Measurements from ENCODE around the gene TOPBP1.

Gene TOPBP1

DNA sequence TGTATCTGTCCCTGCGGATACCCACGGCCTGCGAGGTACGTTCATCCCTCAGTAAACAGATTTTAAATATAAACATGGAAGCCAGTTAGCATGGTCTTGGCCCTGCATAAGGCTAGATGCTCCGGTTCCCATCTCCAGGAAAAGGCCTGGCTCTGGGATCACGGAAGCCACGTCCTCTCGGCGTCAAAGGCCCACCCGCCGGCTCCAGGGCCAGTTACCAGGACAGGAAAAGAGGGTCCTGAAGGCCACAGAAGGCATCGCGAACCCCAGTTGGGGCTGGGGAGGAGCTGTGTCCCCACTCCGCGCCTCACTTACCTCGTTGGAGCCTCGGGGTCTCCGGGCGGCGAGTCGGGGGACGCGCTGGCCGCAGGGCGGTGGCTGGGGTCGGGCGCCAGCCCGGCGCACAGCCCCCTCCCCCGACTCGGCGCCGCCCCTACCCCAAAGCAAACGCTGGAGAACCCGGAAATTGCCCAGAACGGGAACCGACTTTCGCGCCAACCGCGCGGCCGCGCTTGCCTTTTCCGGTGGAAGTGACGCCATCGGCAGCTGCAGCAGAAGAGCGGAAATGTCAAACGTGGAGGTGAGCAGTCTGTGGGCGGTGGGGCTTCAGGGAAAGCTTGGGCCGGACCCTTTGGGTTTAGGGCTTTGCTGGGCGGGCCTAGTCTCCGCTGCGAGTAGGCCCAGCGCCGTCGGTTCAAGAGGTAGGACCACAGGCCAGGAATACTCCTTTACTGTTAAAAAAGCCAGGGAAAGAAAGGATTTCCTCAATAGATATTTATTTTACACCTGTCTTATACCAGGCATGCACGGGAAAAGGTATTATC lies at the start of gene TOPBP1:
Gene TOPBP1, minus strand, starts transcription at position 488 of the 824 bp plus-strand sequence. CDS start 814 bp downstream, outside the sequence.
- H3K27ac ChIP-seq (ENCODE audit: low read depth in 2 of 2, low read length in 2 of 2), result peak within 1 kb of the TSS; percentile 62 to 65
- no peaks in the 10 kb centered on the region for H3K9me3 ChIP-seq (ENCODE audit: control insufficient read depth in 2 of 2, low read length in 2 of 2)
- peaks cover 9 to 17% of the 10 kb centered on the region in 2 donors for H3K4me1 ChIP-seq (ENCODE audit: control insufficient read depth in 2 of 2, insufficient read depth in 2 of 2, low read length in 2 of 2)
- peak within 1 kb of the TSS; percentile 78 to 87 for H3K9ac ChIP-seq (ENCODE audit: low read depth in 1 of 2, low read length in 2 of 2)
- H3K27me3 ChIP-seq (ENCODE audit: control insufficient read depth in 2 of 2, insufficient read depth in 2 of 2, low read length in 2 of 2), result no peaks in the 10 kb centered on the region
- H3K4me3 ChIP-seq (ENCODE audit: low read length in 2 of 2), result peak within 1 kb of the TSS; percentile 89 to 91
- H3K36me3 ChIP-seq (ENCODE audit: control insufficient read depth in 2 of 2, insufficient read depth in 2 of 2, low read length in 2 of 2), result peaks cover under 1 to 5% of the 10 kb centered on the region in 2 donors

- Histone ChIP-seq H3K27ac (ENCODE audit: low read depth in 2 of 2, low read length in 2 of 2) (no peak overlapping the region), H3K4me1 (ENCODE audit: control insufficient read depth in 2 of 2, insufficient read depth in 2 of 2, low read length in 2 of 2) (no peaks in the 10 kb centered on the region), H3K4me3 (ENCODE audit: low read length in 2 of 2) (no peak overlapping the region), H3K9me3 (ENCODE audit: control insufficient read depth in 2 of 2, low read length in 2 of 2) (no peaks in the 10 kb centered on the region), H3K9ac (ENCODE audit: low read depth in 1 of 2, low read length in 2 of 2) (no peak overlapping the region), H3K27me3 (ENCODE audit: control insufficient read depth in 2 of 2, insufficient read depth in 2 of 2, low read length in 2 of 2) (no peaks in the 10 kb centered on the region), H3K36me3 (ENCODE audit: control insufficient read depth in 2 of 2, insufficient read depth in 2 of 2, low read length in 2 of 2) (no peaks in the 10 kb centered on the region)
Observed at GRCh38 chr3:133711013-133711412, 49.3 kb upstream of the TOPBP1 start.

DNA sequence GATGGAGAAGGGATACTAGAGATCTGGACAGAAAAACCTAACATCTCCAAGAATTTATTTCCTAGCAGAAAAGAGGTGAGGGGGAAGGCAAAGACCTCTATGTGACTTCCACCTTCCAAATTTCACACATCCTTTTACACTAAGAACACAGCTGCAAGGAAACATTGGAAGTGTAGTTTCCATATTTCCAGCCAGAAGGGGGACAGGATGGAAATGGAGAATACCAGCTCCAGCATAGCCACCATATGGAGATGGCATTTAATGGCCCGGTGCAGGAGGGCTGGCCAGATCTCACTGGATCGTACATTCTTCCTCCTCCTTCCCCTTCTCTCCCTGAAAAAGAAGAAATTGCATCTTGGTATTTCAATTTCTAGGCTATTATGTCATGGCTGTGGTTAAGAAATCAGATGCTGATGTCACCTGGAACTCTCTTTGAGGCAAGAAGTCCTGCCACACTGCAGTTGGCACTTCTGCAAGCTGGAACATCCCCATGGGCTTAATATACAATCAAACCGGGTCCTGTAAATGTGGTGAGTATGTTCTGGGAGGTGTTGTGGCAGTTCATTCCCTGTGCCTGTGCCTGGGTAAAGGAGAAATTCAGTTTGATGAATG lies 47.5 kb upstream of the TOPBP1 start:
- H3K4me3 ChIP-seq (ENCODE audit: low read length in 2 of 2), result no peak overlapping the region
- H3K27ac ChIP-seq (ENCODE audit: low read depth in 2 of 2, low read length in 2 of 2), result no peak overlapping the region
- no peak overlapping the region for H3K9ac ChIP-seq (ENCODE audit: low read depth in 1 of 2, low read length in 2 of 2)
- H3K27me3 ChIP-seq (ENCODE audit: control insufficient read depth in 2 of 2, insufficient read depth in 2 of 2, low read length in 2 of 2), result no peaks in the 10 kb centered on the region
- no peaks in the 10 kb centered on the region for H3K9me3 ChIP-seq (ENCODE audit: control insufficient read depth in 2 of 2, low read length in 2 of 2)
- no peaks in the 10 kb centered on the region for H3K36me3 ChIP-seq (ENCODE audit: control insufficient read depth in 2 of 2, insufficient read depth in 2 of 2, low read length in 2 of 2)
- no peaks in the 10 kb centered on the region for H3K4me1 ChIP-seq (ENCODE audit: control insufficient read depth in 2 of 2, insufficient read depth in 2 of 2, low read length in 2 of 2)

DNA sequence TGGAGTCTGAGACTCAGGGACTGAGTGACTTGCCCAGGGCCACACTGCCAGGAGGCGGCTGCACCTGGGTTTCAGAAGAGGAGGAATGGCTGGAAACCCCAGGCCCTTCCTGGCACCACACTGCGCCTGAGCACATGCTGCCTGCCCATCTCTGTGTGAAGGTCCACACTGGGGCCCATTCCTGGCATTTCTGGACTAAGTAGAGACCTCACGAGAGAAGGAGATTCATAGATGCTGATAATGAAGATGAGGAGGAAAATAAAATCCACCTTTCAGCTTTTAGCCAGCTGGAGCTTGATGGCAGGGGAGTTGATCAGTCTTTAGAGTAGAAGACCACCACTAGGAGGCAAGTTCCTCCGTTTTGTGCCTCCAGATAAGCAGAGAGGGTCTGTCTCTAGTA lies 44.3 kb upstream of the TOPBP1 start:
- H3K27ac ChIP-seq (ENCODE audit: low read depth in 2 of 2, low read length in 2 of 2), result no peak overlapping the region
- H3K4me1 ChIP-seq (ENCODE audit: control insufficient read depth in 2 of 2, insufficient read depth in 2 of 2, low read length in 2 of 2), result no peaks in the 10 kb centered on the region
- no peaks in the 10 kb centered on the region for H3K9me3 ChIP-seq (ENCODE audit: control insufficient read depth in 2 of 2, low read length in 2 of 2)
- no peaks in the 10 kb centered on the region for H3K36me3 ChIP-seq (ENCODE audit: control insufficient read depth in 2 of 2, insufficient read depth in 2 of 2, low read length in 2 of 2)
- H3K27me3 ChIP-seq (ENCODE audit: control insufficient read depth in 2 of 2, insufficient read depth in 2 of 2, low read length in 2 of 2), result no peaks in the 10 kb centered on the region
- no peak overlapping the region for H3K9ac ChIP-seq (ENCODE audit: low read depth in 1 of 2, low read length in 2 of 2)
- no peak overlapping the region for H3K4me3 ChIP-seq (ENCODE audit: low read length in 2 of 2)

- H3K4me1 ChIP-seq (ENCODE audit: control insufficient read depth in 2 of 2, insufficient read depth in 2 of 2, low read length in 2 of 2), result no peaks in the 10 kb centered on the region
- H3K4me3 ChIP-seq (ENCODE audit: low read length in 2 of 2), result no peak overlapping the region
- H3K27me3 ChIP-seq (ENCODE audit: control insufficient read depth in 2 of 2, insufficient read depth in 2 of 2, low read length in 2 of 2), result no peaks in the 10 kb centered on the region
- no peaks in the 10 kb centered on the region for H3K36me3 ChIP-seq (ENCODE audit: control insufficient read depth in 2 of 2, insufficient read depth in 2 of 2, low read length in 2 of 2)
- no peak overlapping the region for H3K27ac ChIP-seq (ENCODE audit: low read depth in 2 of 2, low read length in 2 of 2)
- no peak overlapping the region for H3K9ac ChIP-seq (ENCODE audit: low read depth in 1 of 2, low read length in 2 of 2)
- no peaks in the 10 kb centered on the region for H3K9me3 ChIP-seq (ENCODE audit: control insufficient read depth in 2 of 2, low read length in 2 of 2)
Observed at GRCh38 chr3:133703915-133704314, 42.2 kb upstream of the TOPBP1 start.

- H3K4me1 ChIP-seq (ENCODE audit: control insufficient read depth in 2 of 2, insufficient read depth in 2 of 2, low read length in 2 of 2), result no peaks in the 10 kb centered on the region
- H3K36me3 ChIP-seq (ENCODE audit: control insufficient read depth in 2 of 2, insufficient read depth in 2 of 2, low read length in 2 of 2), result no peaks in the 10 kb centered on the region
- no peaks in the 10 kb centered on the region for H3K9me3 ChIP-seq (ENCODE audit: control insufficient read depth in 2 of 2, low read length in 2 of 2)
- no peak overlapping the region for H3K9ac ChIP-seq (ENCODE audit: low read depth in 1 of 2, low read length in 2 of 2)
- H3K27me3 ChIP-seq (ENCODE audit: control insufficient read depth in 2 of 2, insufficient read depth in 2 of 2, low read length in 2 of 2), result no peaks in the 10 kb centered on the region
- H3K4me3 ChIP-seq (ENCODE audit: low read length in 2 of 2), result no peak overlapping the region
- H3K27ac ChIP-seq (ENCODE audit: low read depth in 2 of 2, low read length in 2 of 2), result no peak overlapping the region
Observed at GRCh38 chr3:133701435-133702358, 40.0 kb upstream of the TOPBP1 start.

- H3K9me3 ChIP-seq (ENCODE audit: control insufficient read depth in 2 of 2, low read length in 2 of 2), result no peaks in the 10 kb centered on the region
- no peak overlapping the region for H3K27ac ChIP-seq (ENCODE audit: low read depth in 2 of 2, low read length in 2 of 2)
- no peaks in the 10 kb centered on the region for H3K4me1 ChIP-seq (ENCODE audit: control insufficient read depth in 2 of 2, insufficient read depth in 2 of 2, low read length in 2 of 2)
- H3K36me3 ChIP-seq (ENCODE audit: control insufficient read depth in 2 of 2, insufficient read depth in 2 of 2, low read length in 2 of 2), result no peaks in the 10 kb centered on the region
- no peak overlapping the region for H3K4me3 ChIP-seq (ENCODE audit: low read length in 2 of 2)
- H3K27me3 ChIP-seq (ENCODE audit: control insufficient read depth in 2 of 2, insufficient read depth in 2 of 2, low read length in 2 of 2), result no peaks in the 10 kb centered on the region
- H3K9ac ChIP-seq (ENCODE audit: low read depth in 1 of 2, low read length in 2 of 2), result no peak overlapping the region
Observed at GRCh38 chr3:133700351-133700750, 38.6 kb upstream of the TOPBP1 start.

DNA sequence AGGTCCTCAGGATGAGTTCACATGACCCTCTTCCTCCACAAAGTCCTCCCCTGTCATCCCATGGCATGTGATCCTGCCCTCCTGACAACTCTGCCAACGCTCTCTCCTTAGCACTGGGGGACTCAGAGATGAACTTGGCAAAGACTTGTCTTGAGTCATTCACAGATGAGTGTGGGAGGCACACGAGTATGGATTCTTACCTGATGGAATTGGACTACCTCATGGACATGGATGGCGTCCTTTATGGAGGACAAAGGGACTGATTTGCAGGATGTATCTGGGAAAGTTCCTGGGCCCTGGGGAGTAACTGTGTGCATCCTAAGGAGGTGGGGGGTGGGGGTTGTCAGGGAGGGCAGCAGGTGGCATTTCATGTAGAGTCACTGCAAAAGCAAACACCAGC lies 38.2 kb upstream of the TOPBP1 start:
- Histone ChIP-seq H3K9ac (ENCODE audit: low read depth in 1 of 2, low read length in 2 of 2) (no peak overlapping the region), H3K36me3 (ENCODE audit: control insufficient read depth in 2 of 2, insufficient read depth in 2 of 2, low read length in 2 of 2) (no peaks in the 10 kb centered on the region), H3K4me3 (ENCODE audit: low read length in 2 of 2) (no peak overlapping the region), H3K27me3 (ENCODE audit: control insufficient read depth in 2 of 2, insufficient read depth in 2 of 2, low read length in 2 of 2) (no peaks in the 10 kb centered on the region), H3K4me1 (ENCODE audit: control insufficient read depth in 2 of 2, insufficient read depth in 2 of 2, low read length in 2 of 2) (no peaks in the 10 kb centered on the region), H3K27ac (ENCODE audit: low read depth in 2 of 2, low read length in 2 of 2) (no peak overlapping the region), H3K9me3 (ENCODE audit: control insufficient read depth in 2 of 2, low read length in 2 of 2) (no peaks in the 10 kb centered on the region)

GRCh38 chr3:133699467-133699866 lies 37.7 kb upstream of the TOPBP1 start:
- H3K4me1 ChIP-seq (ENCODE audit: control insufficient read depth in 2 of 2, insufficient read depth in 2 of 2, low read length in 2 of 2), result no peaks in the 10 kb centered on the region
- no peak overlapping the region for H3K4me3 ChIP-seq (ENCODE audit: low read length in 2 of 2)
- no peaks in the 10 kb centered on the region for H3K9me3 ChIP-seq (ENCODE audit: control insufficient read depth in 2 of 2, low read length in 2 of 2)

DNA sequence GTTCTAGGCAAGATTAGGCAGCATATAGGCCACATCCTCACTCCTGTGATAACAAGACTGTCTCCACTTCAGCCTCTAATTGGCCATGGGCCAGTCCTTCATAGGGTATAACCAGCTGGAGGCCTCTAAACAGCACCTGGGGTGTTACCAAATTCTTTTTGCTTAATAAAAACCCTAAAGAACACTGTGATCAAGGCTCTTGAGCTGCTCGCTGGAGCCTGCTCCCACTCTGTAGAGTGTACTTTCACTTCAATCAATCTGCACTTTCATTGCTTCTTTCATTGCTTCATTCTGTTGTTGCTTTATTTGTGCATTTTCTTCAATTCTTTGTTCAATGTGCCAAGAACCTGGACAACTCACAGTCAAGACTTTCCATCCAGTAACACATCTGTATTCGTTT lies 36.2 kb upstream of the TOPBP1 start:
- no peak overlapping the region for H3K27ac ChIP-seq (ENCODE audit: low read depth in 2 of 2, low read length in 2 of 2)
- H3K9ac ChIP-seq (ENCODE audit: low read depth in 1 of 2, low read length in 2 of 2), result no peak overlapping the region
- H3K9me3 ChIP-seq (ENCODE audit: control insufficient read depth in 2 of 2, low read length in 2 of 2), result no peaks in the 10 kb centered on the region
- no peaks in the 10 kb centered on the region for H3K4me1 ChIP-seq (ENCODE audit: control insufficient read depth in 2 of 2, insufficient read depth in 2 of 2, low read length in 2 of 2)
- H3K4me3 ChIP-seq (ENCODE audit: low read length in 2 of 2), result no peak overlapping the region
- no peaks in the 10 kb centered on the region for H3K27me3 ChIP-seq (ENCODE audit: control insufficient read depth in 2 of 2, insufficient read depth in 2 of 2, low read length in 2 of 2)
- H3K36me3 ChIP-seq (ENCODE audit: control insufficient read depth in 2 of 2, insufficient read depth in 2 of 2, low read length in 2 of 2), result no peaks in the 10 kb centered on the region

More at GRCh38 chr3:133699467-133699866, 37.7 kb upstream of the TOPBP1 start:
- Histone ChIP-seq H3K27ac (ENCODE audit: low read depth in 2 of 2, low read length in 2 of 2) (no peak overlapping the region), H3K9ac (ENCODE audit: low read depth in 1 of 2, low read length in 2 of 2) (no peak overlapping the region), H3K27me3 (ENCODE audit: control insufficient read depth in 2 of 2, insufficient read depth in 2 of 2, low read length in 2 of 2) (no peaks in the 10 kb centered on the region), H3K36me3 (ENCODE audit: control insufficient read depth in 2 of 2, insufficient read depth in 2 of 2, low read length in 2 of 2) (no peaks in the 10 kb centered on the region)
